ENCODE data around the gene URB1. TPM values are rescaled to one million over a fixed set of nuclear protein-coding genes. Genes with fewer than 3 reads are reported as not detected.

The URB1 gene
- total and polyA plus RNA-seq, 2 experiments from 2014 or later = 7.7 to 44.1 TPM

- no peak overlapping the region for H3K27ac Mint-ChIP-seq
- H3K4me3 Mint-ChIP-seq = no peak overlapping the region
- Histone ChIP-seq H3K27ac (ENCODE audit: low read depth) (no peak overlapping the region), H3K4me1 (ENCODE audit: insufficient read depth) (no peaks in the 10 kb centered on the region), H3K79me2 (replicated peaks; ENCODE audit: insufficient read depth) (no peaks in the 10 kb centered on the region), H3K4me2 (no peak overlapping the region), H2AFZ (no peak overlapping the region), H3K27me3 (ENCODE audit: insufficient read depth) (no peaks in the 10 kb centered on the region), H3K4me3 (no peak overlapping the region), H3F3A (replicated peaks; ENCODE audit: low read depth) (0 out of 2 replicates have a peak, but pooled peaks cover 3% of the 10 kb centered on the region), H3K36me3 (ENCODE audit: insufficient read depth) (peaks cover 72% of the 10 kb centered on the region), H4K20me1 (replicated peaks; ENCODE audit: insufficient read depth) (peaks cover 24% of the 10 kb centered on the region), H3K9me2 (ENCODE audit: insufficient read depth) (no peaks in the 10 kb centered on the region)
- no peaks in the 10 kb centered on the region for H3K9me3 Mint-ChIP-seq
- TF ChIP-seq NANOG (IDR thresholded peaks at IDR 0.05; ENCODE audit: borderline replicate concordance) (no peak), CREB1 (CRISPR knock-in tag; IDR thresholded peaks at IDR 0.05; ENCODE audit: low read depth) (no peak), JUNB (IDR thresholded peaks at IDR 0.05; ENCODE audit: unreplicated experiment) (no peak), EZH2phosphoT487 (IDR thresholded peaks at IDR 0.05; ENCODE audit: unreplicated experiment) (no peak), ZNF114 (CRISPR knock-in tag; IDR thresholded peaks at IDR 0.05) (no peak), REST (IDR thresholded peaks at IDR 0.05; ENCODE audit: unreplicated experiment) (no peak), CTCF (conservative IDR thresholded peaks at IDR 0.05; ENCODE audit: low read depth in 2 of 2) (no peak), ZNF331 (CRISPR knock-in tag; IDR thresholded peaks at IDR 0.05; ENCODE audit: low read depth) (no peak), STAT1 (IDR thresholded peaks at IDR 0.05; ENCODE audit: unreplicated experiment) (no peak), POLR2AphosphoS5 (IDR thresholded peaks at IDR 0.05; ENCODE audit: low read depth) (no peak), EZH2 (IDR thresholded peaks at IDR 0.05; ENCODE audit: low read depth, unreplicated experiment) (no peak)
- TF ChIP-seq, protein P1, sequence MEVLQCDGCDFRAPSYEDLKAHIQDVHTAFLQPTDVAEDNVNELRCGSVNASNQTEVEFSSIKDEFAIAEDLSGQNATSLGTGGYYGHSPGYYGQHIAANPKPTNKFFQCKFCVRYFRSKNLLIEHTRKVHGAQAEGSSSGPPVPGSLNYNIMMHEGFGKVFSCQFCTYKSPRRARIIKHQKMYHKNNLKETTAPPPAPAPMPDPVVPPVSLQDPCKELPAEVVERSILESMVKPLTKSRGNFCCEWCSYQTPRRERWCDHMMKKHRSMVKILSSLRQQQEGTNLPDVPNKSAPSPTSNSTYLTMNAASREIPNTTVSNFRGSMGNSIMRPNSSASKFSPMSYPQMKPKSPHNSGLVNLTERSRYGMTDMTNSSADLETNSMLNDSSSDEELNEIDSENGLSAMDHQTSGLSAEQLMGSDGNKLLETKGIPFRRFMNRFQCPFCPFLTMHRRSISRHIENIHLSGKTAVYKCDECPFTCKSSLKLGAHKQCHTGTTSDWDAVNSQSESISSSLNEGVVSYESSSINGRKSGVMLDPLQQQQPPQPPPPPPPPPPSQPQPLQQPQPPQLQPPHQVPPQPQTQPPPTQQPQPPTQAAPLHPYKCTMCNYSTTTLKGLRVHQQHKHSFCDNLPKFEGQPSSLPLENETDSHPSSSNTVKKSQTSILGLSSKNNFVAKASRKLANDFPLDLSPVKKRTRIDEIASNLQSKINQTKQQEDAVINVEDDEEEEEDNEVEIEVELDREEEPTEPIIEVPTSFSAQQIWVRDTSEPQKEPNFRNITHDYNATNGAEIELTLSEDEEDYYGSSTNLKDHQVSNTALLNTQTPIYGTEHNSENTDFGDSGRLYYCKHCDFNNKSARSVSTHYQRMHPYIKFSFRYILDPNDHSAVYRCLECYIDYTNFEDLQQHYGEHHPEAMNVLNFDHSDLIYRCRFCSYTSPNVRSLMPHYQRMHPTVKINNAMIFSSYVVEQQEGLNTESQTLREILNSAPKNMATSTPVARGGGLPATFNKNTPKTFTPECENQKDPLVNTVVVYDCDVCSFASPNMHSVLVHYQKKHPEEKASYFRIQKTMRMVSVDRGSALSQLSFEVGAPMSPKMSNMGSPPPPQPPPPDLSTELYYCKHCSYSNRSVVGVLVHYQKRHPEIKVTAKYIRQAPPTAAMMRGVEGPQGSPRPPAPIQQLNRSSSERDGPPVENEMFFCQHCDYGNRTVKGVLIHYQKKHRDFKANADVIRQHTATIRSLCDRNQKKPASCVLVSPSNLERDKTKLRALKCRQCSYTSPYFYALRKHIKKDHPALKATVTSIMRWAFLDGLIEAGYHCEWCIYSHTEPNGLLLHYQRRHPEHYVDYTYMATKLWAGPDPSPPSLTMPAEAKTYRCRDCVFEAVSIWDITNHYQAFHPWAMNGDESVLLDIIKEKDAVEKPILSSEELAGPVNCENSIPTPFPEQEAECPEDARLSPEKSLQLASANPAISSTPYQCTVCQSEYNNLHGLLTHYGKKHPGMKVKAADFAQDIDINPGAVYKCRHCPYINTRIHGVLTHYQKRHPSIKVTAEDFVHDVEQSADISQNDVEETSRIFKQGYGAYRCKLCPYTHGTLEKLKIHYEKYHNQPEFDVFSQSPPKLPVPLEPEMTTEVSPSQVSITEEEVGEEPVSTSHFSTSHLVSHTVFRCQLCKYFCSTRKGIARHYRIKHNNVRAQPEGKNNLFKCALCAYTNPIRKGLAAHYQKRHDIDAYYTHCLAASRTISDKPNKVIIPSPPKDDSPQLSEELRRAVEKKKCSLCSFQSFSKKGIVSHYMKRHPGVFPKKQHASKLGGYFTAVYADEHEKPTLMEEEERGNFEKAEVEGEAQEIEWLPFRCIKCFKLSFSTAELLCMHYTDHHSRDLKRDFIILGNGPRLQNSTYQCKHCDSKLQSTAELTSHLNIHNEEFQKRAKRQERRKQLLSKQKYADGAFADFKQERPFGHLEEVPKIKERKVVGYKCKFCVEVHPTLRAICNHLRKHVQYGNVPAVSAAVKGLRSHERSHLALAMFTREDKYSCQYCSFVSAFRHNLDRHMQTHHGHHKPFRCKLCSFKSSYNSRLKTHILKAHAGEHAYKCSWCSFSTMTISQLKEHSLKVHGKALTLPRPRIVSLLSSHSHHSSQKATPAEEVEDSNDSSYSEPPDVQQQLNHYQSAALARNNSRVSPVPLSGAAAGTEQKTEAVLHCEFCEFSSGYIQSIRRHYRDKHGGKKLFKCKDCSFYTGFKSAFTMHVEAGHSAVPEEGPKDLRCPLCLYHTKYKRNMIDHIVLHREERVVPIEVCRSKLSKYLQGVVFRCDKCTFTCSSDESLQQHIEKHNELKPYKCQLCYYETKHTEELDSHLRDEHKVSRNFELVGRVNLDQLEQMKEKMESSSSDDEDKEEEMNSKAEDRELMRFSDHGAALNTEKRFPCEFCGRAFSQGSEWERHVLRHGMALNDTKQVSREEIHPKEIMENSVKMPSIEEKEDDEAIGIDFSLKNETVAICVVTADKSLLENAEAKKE (CRISPR knock-in tag; IDR thresholded peaks at IDR 0.05) = no peak
- TF ChIP-seq, protein P2, sequence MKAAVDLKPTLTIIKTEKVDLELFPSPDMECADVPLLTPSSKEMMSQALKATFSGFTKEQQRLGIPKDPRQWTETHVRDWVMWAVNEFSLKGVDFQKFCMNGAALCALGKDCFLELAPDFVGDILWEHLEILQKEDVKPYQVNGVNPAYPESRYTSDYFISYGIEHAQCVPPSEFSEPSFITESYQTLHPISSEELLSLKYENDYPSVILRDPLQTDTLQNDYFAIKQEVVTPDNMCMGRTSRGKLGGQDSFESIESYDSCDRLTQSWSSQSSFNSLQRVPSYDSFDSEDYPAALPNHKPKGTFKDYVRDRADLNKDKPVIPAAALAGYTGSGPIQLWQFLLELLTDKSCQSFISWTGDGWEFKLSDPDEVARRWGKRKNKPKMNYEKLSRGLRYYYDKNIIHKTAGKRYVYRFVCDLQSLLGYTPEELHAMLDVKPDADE (IDR thresholded peaks at IDR 0.05) = no peak
- no peaks in the 10 kb centered on the region for H3K4me1 Mint-ChIP-seq
- DNase-seq (ENCODE audit: low spot score) (no peak), ATAC-seq (no peak)
- peaks cover 6% of the 10 kb centered on the region for H3K27me3 Mint-ChIP-seq (ENCODE audit: insufficient read depth, low read depth, poor library complexity)
- peaks cover 92% of the 10 kb centered on the region for H3K36me3 Mint-ChIP-seq (ENCODE audit: low read depth)
Measured at GRCh38 chr21:32360401-32360975, 32.3 kb downstream of the URB1 start.
